Parathyroid adenoma (tissue), 2 donors: ENCODE measurements around the gene LBX2.
"Not testable (repeated sequence)": the region's sequence is repeated elsewhere in the genome, so short reads cannot be mapped to it uniquely, and the experiment has no call there.

ENCODE experiments used
- H2AFZ ChIP-seq: fragments of 300-600 bp; sonication (generic); one replicate; pipeline ENCODE4 v1.7.0; 2017; ENCODE audit warnings: antibody characterized with exemption, mild to moderate bottlenecking
- H3K27ac ChIP-seq: fragments of 300-600 bp; sonication (generic); one replicate; pipeline ENCODE4 v1.7.0; 2017
- H3K27me3 ChIP-seq: fragments of 300-600 bp; sonication (generic); one replicate; pipeline ENCODE4 v1.7.0; 2017; ENCODE audit warnings: low read length; ENCODE audit not compliant: control insufficient read depth, insufficient read depth
- H3K36me3 ChIP-seq: fragments of 300-600 bp; sonication (generic); one replicate; pipeline ENCODE4 v1.7.0; 2017; ENCODE audit warnings: low read length; ENCODE audit not compliant: control insufficient read depth, insufficient read depth
- H3K4me1 ChIP-seq: fragments of 300-600 bp; sonication (generic); one replicate; pipeline ENCODE4 v1.7.0; 2017; ENCODE audit warnings: control low read depth
- H3K4me2 ChIP-seq: fragments of 300-600 bp; sonication (generic); one replicate; pipeline ENCODE4 v1.7.0; 2017; ENCODE audit warnings: low read length
- H3K4me3 ChIP-seq: fragments of 300-600 bp; sonication (generic); one replicate; pipeline ENCODE4 v1.7.0; 2017; ENCODE audit warnings: low read depth, low read length
- H3K79me2 ChIP-seq: fragments of 300-600 bp; sonication (generic); one replicate; pipeline ENCODE4 v1.7.0; 2017; ENCODE audit warnings: control low read depth
- H3K9ac ChIP-seq: fragments of 300-600 bp; sonication (generic); one replicate; pipeline ENCODE4 v1.7.0; 2017; ENCODE audit warnings: mild to moderate bottlenecking
- H3K9me3 ChIP-seq: fragments of 300-600 bp; sonication (generic); one replicate; pipeline ENCODE4 v1.7.0; 2017; ENCODE audit warnings: low read length; ENCODE audit not compliant: control insufficient read depth
- CTCF ChIP-seq: fragments of 300-600 bp; sonication (generic); IDR thresholded peaks from one replicate; pipeline ENCODE4 v1.7.0; 2017; ENCODE audit warnings: antibody characterized with exemption, mild to moderate bottlenecking
- donor health status: primary hyperparathyroidism.

Gene LBX2

DNA sequence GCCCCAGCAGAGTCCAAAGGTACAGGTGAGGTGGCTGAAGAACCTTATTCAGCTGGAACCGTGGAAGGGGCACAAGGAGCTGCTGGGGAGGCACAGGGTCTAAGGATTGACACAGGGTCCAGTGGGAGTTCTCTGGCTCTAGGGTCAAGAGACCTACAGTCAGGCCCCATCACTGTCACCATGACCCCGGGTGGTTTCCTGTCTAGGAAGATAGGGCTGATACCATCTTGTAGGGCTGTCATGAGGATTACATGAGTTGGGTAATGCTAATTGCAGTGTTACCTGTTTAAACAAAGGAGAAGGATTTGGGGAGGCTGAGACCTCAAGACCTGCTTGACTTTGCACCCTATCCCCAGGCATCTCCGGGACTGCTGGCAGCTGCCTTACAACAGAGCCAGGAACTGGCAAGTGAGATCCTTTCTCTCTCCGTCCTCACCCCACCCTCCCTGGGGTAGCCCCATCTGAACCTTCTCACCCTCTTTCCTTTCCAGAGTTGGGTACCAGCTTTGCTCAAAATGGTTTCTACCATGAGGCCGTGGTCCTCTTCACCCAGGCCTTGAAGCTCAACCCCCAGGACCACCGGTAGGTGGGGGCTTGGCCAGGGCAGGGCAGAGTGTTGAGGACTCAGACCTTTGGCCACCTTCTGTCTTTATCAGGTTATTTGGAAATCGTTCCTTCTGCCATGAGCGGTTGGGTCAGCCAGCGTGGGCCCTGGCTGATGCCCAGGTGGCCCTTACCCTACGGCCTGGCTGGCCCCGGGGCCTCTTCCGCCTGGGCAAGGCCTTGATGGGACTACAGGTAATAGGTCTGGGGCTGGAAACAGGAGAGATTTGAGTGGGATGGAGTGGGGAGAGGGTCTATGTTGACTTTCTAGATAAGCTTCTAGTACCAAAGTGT is 7.5 kb downstream of the LBX2 start:
- Histone ChIP-seq H3K9me3 (no peaks in the 10 kb centered on the region), H3K4me1 (no peaks in the 10 kb centered on the region), H2AFZ (no peak overlapping the region), H3K9ac (no peak overlapping the region), H3K36me3 (no peaks in the 10 kb centered on the region), H3K4me2 (no peak overlapping the region), H3K4me3 (no peak overlapping the region), H3K79me2 (peaks cover 3% of the 10 kb centered on the region), H3K27ac (no peak overlapping the region), H3K27me3 (no peaks in the 10 kb centered on the region)
- no peak for TF ChIP-seq CTCF

DNA sequence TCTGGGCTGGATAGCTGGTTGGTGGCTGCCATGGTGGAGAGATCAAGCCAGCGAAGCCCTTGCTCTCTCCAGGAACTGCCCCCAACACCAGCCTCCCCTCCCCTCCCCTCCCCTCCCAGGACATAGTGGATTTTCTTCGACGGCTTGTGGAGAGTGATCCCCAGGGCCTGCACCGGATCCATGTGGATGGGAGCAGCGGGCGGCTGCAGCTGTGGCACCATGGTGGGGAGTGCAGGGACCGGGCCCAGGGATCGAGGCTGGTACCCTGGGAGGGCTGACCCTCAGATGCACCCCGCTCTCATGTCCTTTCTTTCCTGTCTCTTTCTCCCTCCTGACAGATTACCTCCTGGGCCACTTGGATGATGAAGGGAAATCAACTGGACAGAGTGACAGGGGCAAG is 9.5 kb downstream of the LBX2 start:
- H3K4me2 ChIP-seq = no peak overlapping the region
- no peak for TF ChIP-seq CTCF
- no peaks in the 10 kb centered on the region for H3K36me3 ChIP-seq
- H2AFZ ChIP-seq = no peak overlapping the region
- no peak overlapping the region for H3K27ac ChIP-seq
- no peaks in the 10 kb centered on the region for H3K4me1 ChIP-seq
- H3K79me2 ChIP-seq = peaks cover 5% of the 10 kb centered on the region
- H3K27me3 ChIP-seq = no peaks in the 10 kb centered on the region
- H3K9ac ChIP-seq = no peak overlapping the region
- H3K4me3 ChIP-seq = no peak overlapping the region
- no peaks in the 10 kb centered on the region for H3K9me3 ChIP-seq

GRCh38 chr2:74488643-74489481 is 10.5 kb downstream of the LBX2 start:
- H2AFZ ChIP-seq = no peak overlapping the region
- TF ChIP-seq CTCF = no peak
- H3K4me2 ChIP-seq = no peak overlapping the region
- no peak overlapping the region for H3K27ac ChIP-seq
- no peaks in the 10 kb centered on the region for H3K4me1 ChIP-seq
- no peak overlapping the region for H3K4me3 ChIP-seq
- no peaks in the 10 kb centered on the region for H3K36me3 ChIP-seq
- H3K9me3 ChIP-seq = no peaks in the 10 kb centered on the region
- peaks cover 8% of the 10 kb centered on the region for H3K79me2 ChIP-seq
- H3K9ac ChIP-seq = no peak overlapping the region
- H3K27me3 ChIP-seq = no peaks in the 10 kb centered on the region

- Histone ChIP-seq H3K27me3 (no peaks in the 10 kb centered on the region), H2AFZ (no peak overlapping the region), H3K4me3 (no peak overlapping the region), H3K79me2 (peaks cover 17% of the 10 kb centered on the region), H3K36me3 (no peaks in the 10 kb centered on the region), H3K9me3 (no peaks in the 10 kb centered on the region), H3K9ac (no peak overlapping the region), H3K27ac (no peak overlapping the region), H3K4me2 (no peak overlapping the region), H3K4me1 (no peaks in the 10 kb centered on the region)
- TF ChIP-seq CTCF = no peak
These were observed 13.3 kb downstream of the LBX2 start for GRCh38 chr2:74486141-74486540.

- not testable (repeated sequence) for H3K27me3 ChIP-seq, H3K9me3 ChIP-seq, H3K36me3 ChIP-seq, H3K9ac ChIP-seq, H3K4me1 ChIP-seq, H3K27ac ChIP-seq
- Histone ChIP-seq H3K79me2 (peaks cover 20% of the 10 kb centered on the region), H2AFZ (peak overlapping the region; percentile 79), H3K4me3 (peak overlapping the region; percentile 94), H3K4me2 (peak overlapping the region; percentile 97)
These were observed 15.7 kb downstream of the LBX2 start for GRCh38 chr2:74483675-74484164.
